ENCODE results near the gene LUM.

- TF ChIP-seq CTCF (IDR thresholded peaks at IDR 0.05) (no peak), TCF7L2 (IDR thresholded peaks at IDR 0.05; ENCODE audit: low read depth, low read length) (no peak), REST (IDR thresholded peaks at IDR 0.05; ENCODE audit: insufficient read depth in 1 of 2, low read depth in 2 of 2, low read length in 1 of 2) (no peak)
Observed at GRCh38 chr12:91133871-91134270, 22.6 kb upstream of the LUM start.

Data from Panc1 (cell line).